HG03039 (cell line): Measurements from ENCODE around the gene GTF2H2.
"Not testable (repeated sequence)": the region's sequence is repeated elsewhere in the genome, so short reads cannot be mapped to it uniquely, and the experiment has no call there.

ENCODE experiments used
- ATAC-seq: cut with Tn5 transposase; IDR thresholded peaks from one replicate; pipeline ENCODE4 v1.9.1; 2021; ENCODE audit warnings: mild to moderate bottlenecking, moderate library complexity; ENCODE audit not compliant: unreplicated experiment

GTF2H2 gene

GRCh38 chr5:71067262-71067928 lies at the start of gene GTF2H2:
Gene GTF2H2 (minus strand): TSS chr5:71067676. CDS start chr5:71062763, 4,913 bp downstream.
- ATAC-seq, result peak; percentile 96

- not testable (repeated sequence) for ATAC-seq
These were observed 42.3 kb upstream of the GTF2H2 start for GRCh38 chr5:71109730-71110275.

- ATAC-seq, result not testable (repeated sequence)
These were observed 32.5 kb upstream of the GTF2H2 start for GRCh38 chr5:71099996-71100395.

- not testable (repeated sequence) for ATAC-seq
These were observed 30.4 kb upstream of the GTF2H2 start for GRCh38 chr5:71097930-71098203.

- ATAC-seq, result not testable (repeated sequence)
These were observed 29.9 kb upstream of the GTF2H2 start for GRCh38 chr5:71097173-71097929.

GRCh38 chr5:71089773-71090172 lies 22.3 kb upstream of the GTF2H2 start:
- ATAC-seq, result not testable (repeated sequence)

- ATAC-seq, result not testable (repeated sequence)
These were observed 21.3 kb upstream of the GTF2H2 start for GRCh38 chr5:71088754-71089153.

- ATAC-seq, result not testable (repeated sequence)
These were observed 18.7 kb upstream of the GTF2H2 start for GRCh38 chr5:71086145-71086544.

GRCh38 chr5:71084280-71085063 lies 17.0 kb upstream of the GTF2H2 start:
- not testable (repeated sequence) for ATAC-seq

- not testable (repeated sequence) for ATAC-seq
These were observed 15.4 kb upstream of the GTF2H2 start for GRCh38 chr5:71082898-71083297.

- not testable (repeated sequence) for ATAC-seq
These were observed 14.9 kb upstream of the GTF2H2 start for GRCh38 chr5:71082340-71082739.

- not testable (repeated sequence) for ATAC-seq
These were observed 6.2 kb downstream of the GTF2H2 start for GRCh38 chr5:71061322-71061721.

GRCh38 chr5:71059426-71059825 lies 8.1 kb downstream of the GTF2H2 start:
- not testable (repeated sequence) for ATAC-seq

- ATAC-seq, result not testable (repeated sequence)
These were observed 22.7 kb downstream of the GTF2H2 start for GRCh38 chr5:71044808-71045207.

- ATAC-seq, result not testable (repeated sequence)
These were observed 23.3 kb downstream of the GTF2H2 start for GRCh38 chr5:71044128-71044527.

GRCh38 chr5:71031046-71031776 lies 36.3 kb downstream of the GTF2H2 start:
- ATAC-seq, result not testable (repeated sequence)

GRCh38 chr5:71025289-71025953 lies 42.1 kb downstream of the GTF2H2 start, which contains the start of gene NAIP:
Gene NAIP (minus strand): TSS chr5:71025339. CDS start chr5:71012915, 12,424 bp downstream.
- not testable (repeated sequence) for ATAC-seq

- ATAC-seq, result not testable (repeated sequence)
These were observed 46.8 kb downstream of the GTF2H2 start for GRCh38 chr5:71020643-71021042.

- not testable (repeated sequence) for ATAC-seq
These were observed 49.0 kb downstream of the GTF2H2 start for GRCh38 chr5:71018376-71019005.
